ENCODE results near the gene TMC4. TPM values are rescaled to one million over a fixed set of nuclear protein-coding genes. Genes with fewer than 3 reads are reported as not detected.
A peak's percentile ranks its signal among the peaks of the same experiment; 100 is the strongest.
"Not testable (repeated sequence)": the region's sequence is repeated elsewhere in the genome, so short reads cannot be mapped to it uniquely, and the experiment has no call there.

Gene TMC4
- total RNA-seq, 4 donors from 2014 or later = 0.16 to 3.1 (median 0.31) TPM; not detected in 1

GRCh38 chr19:54199401-54199800 lies 26.4 kb upstream of the TMC4 start:
- H3K36me3 ChIP-seq = peaks cover 0 to 45% of the 10 kb centered on the region in 2 donors
- no peak for ATAC-seq
- peak overlapping the region in 1 of 4 donors; percentile 96 for H3K27ac ChIP-seq
- H3K4me3 ChIP-seq = no peak overlapping the region
- 81 to 91% methylated on average over 2 to 16 of the region's 16 CpGs for WGBS, 2 donors (ENCODE audit: low coverage in 1 of 2)
- H3K4me1 ChIP-seq = peaks cover 0 to 41% (median 20%) of the 10 kb centered on the region in 3 donors
- H3K9me3 ChIP-seq = no peaks in the 10 kb centered on the region
- no peaks in the 10 kb centered on the region for H3K27me3 ChIP-seq
- TF ChIP-seq POLR2AphosphoS5 (IDR thresholded peaks at IDR 0.05) (no peak), EP300 (IDR thresholded peaks at IDR 0.05) (no peak), CTCF (IDR thresholded peaks at IDR 0.05) (no peak), POLR2A (IDR thresholded peaks at IDR 0.05) (no peak)

GRCh38 chr19:54197121-54197520 lies 24.2 kb upstream of the TMC4 start:
- Histone ChIP-seq H3K27me3 (no peaks in the 10 kb centered on the region), H3K4me3 (no peak overlapping the region), H3K9me3 (no peaks in the 10 kb centered on the region), H3K36me3 (peaks cover 0 to 40% of the 10 kb centered on the region in 2 donors), H3K27ac (no peak overlapping the region), H3K4me1 (peaks cover 0 to 30% (median 9%) of the 10 kb centered on the region in 3 donors)
- ATAC-seq = no peak
- 82 to 86% methylated on average over 2 of the region's 3 CpGs for WGBS, 2 donors (ENCODE audit: low coverage in 1 of 2)
- no peak for TF ChIP-seq EP300 (IDR thresholded peaks at IDR 0.05)
- TF ChIP-seq POLR2AphosphoS5 (IDR thresholded peaks at IDR 0.05) = no peak
- TF ChIP-seq CTCF (IDR thresholded peaks at IDR 0.05) = no peak
- no peak for TF ChIP-seq POLR2A (IDR thresholded peaks at IDR 0.05)

- Histone ChIP-seq H3K27ac (no peak overlapping the region), H3K4me3 (no peak overlapping the region), H3K4me1 (peaks cover 0 to 30% (median 9%) of the 10 kb centered on the region in 3 donors), H3K9me3 (no peaks in the 10 kb centered on the region), H3K27me3 (no peaks in the 10 kb centered on the region), H3K36me3 (peaks cover 0 to 34% of the 10 kb centered on the region in 2 donors)
- TF ChIP-seq POLR2AphosphoS5 (IDR thresholded peaks at IDR 0.05) (no peak), CTCF (IDR thresholded peaks at IDR 0.05) (no peak), EP300 (IDR thresholded peaks at IDR 0.05) (no peak), POLR2A (IDR thresholded peaks at IDR 0.05) (no peak)
- WGBS, 2 donors (ENCODE audit: low coverage in 1 of 2) = 94% methylated on average over 5 to 7 of the region's 7 CpGs
- no peak for ATAC-seq
Observed at GRCh38 chr19:54196536-54196935, 23.6 kb upstream of the TMC4 start.

GRCh38 chr19:54194463-54194862 lies 21.5 kb upstream of the TMC4 start:
- not testable (repeated sequence) for H3K4me3 ChIP-seq, H3K9me3 ChIP-seq, ATAC-seq, H3K27me3 ChIP-seq, H3K27ac ChIP-seq
- WGBS, 2 donors (ENCODE audit: low coverage in 1 of 2) = 83 to 87% methylated on average over 2 to 5 of the region's 12 CpGs
- Histone ChIP-seq H3K4me1 (peaks cover 0 to 21% (median 10%) of the 10 kb centered on the region in 3 donors), H3K36me3 (peaks cover 0 to 30% of the 10 kb centered on the region in 2 donors)

- H3K36me3 ChIP-seq = peaks cover 0 to 30% of the 10 kb centered on the region in 2 donors
- H3K4me1 ChIP-seq = peaks cover 0 to 32% (median 17%) of the 10 kb centered on the region in 3 donors
- ATAC-seq = no peak
- WGBS, 2 donors (ENCODE audit: low coverage in 1 of 2) = 83 to 85% methylated on average over 6 to 7 of the region's 11 CpGs
- no peaks in the 10 kb centered on the region for H3K9me3 ChIP-seq
- no peak overlapping the region for H3K4me3 ChIP-seq
- no peaks in the 10 kb centered on the region for H3K27me3 ChIP-seq
- peak overlapping the region in 1 of 4 donors; percentile 94 for H3K27ac ChIP-seq
- no peak for TF ChIP-seq POLR2A (IDR thresholded peaks at IDR 0.05)
- no peak for TF ChIP-seq EP300 (IDR thresholded peaks at IDR 0.05)
- TF ChIP-seq CTCF (IDR thresholded peaks at IDR 0.05) = no peak
- TF ChIP-seq POLR2AphosphoS5 (IDR thresholded peaks at IDR 0.05) = no peak
Observed at GRCh38 chr19:54193011-54193410, 20.1 kb upstream of the TMC4 start.

Measured in gastroesophageal sphincter (tissue), 4 donors.